Caco-2 (cell line): ENCODE data around the gene DCUN1D3. TPM values are rescaled to one million over a fixed set of nuclear protein-coding genes. Genes with fewer than 3 reads are reported as not detected.

ENCODE experiments used
- BruUV-seq: library from RNA; stranded (reverse); fragments of 400-500 nt; replicated peaks from 2 replicates; lab custom pipeline; 2021; lab: Mats Ljungman, UMichigan
- CTCF ChIA-PET: fragments of 300-600 bp; sonication (Branson Sonifier 250); formaldehyde crosslinking; loops from one replicate; lab custom pipeline; 2022; ENCODE audit warnings: antibody characterized with exemption; lab: Charles Lee
- POLR2A ChIA-PET: fragments of 300-600 bp; sonication (Branson Sonifier 250); formaldehyde crosslinking; loops from one replicate; lab custom pipeline; 2022; ENCODE audit warnings: antibody characterized with exemption; lab: Charles Lee
- DNase-seq, 2 experiments: peaks; one replicate each; pipeline versions ENCODE4 v3.0.0 to v3.0.0-alpha.2; 2020 to 2022
- H3K27me3 ChIP-seq: replicated peaks from 2 replicates; pipeline ENCODE4 v1.6.0; 2011; ENCODE audit warnings: low read length; ENCODE audit not compliant: control insufficient read depth, insufficient read depth
- H3K36me3 ChIP-seq: 2 replicates; pipeline ENCODE4 v1.5.1; 2011; ENCODE audit warnings: low read length; ENCODE audit not compliant: control insufficient read depth, insufficient read depth
- H3K4me1 ChIP-seq: fragments of 250-450 bp; sonication (Bioruptor Pico); 2 replicates; pipeline ENCODE4 v1.5.1; 2020; ENCODE audit warnings: mild to moderate bottlenecking
- H3K4me3 ChIP-seq: 2 replicates; pipeline ENCODE4 v1.5.1; 2011; ENCODE audit warnings: low read depth, mild to moderate bottlenecking, control low read depth, low read length
- H3K9me3 ChIP-seq: fragments of 250-450 bp; sonication (Bioruptor Pico); 2 replicates; pipeline ENCODE4 v1.5.1; 2020; ENCODE audit warnings: mild to moderate bottlenecking, moderate library complexity
- H3K27ac Mint-ChIP-seq: one replicate; pipeline ENCODE4 v1.8.0; 2022; ENCODE audit warnings: mixed read lengths; ENCODE audit not compliant: unreplicated experiment
- H3K27me3 Mint-ChIP-seq: one replicate; pipeline ENCODE4 v1.8.0; 2022; ENCODE audit warnings: mixed read lengths; ENCODE audit not compliant: insufficient read depth, unreplicated experiment
- H3K36me3 Mint-ChIP-seq: one replicate; pipeline ENCODE4 v1.8.0; 2022; ENCODE audit warnings: mild to moderate bottlenecking, mixed read lengths; ENCODE audit not compliant: insufficient read depth, unreplicated experiment
- H3K4me1 Mint-ChIP-seq: one replicate; pipeline ENCODE4 v1.8.0; 2022; ENCODE audit warnings: low read depth, mixed read lengths; ENCODE audit not compliant: unreplicated experiment
- H3K4me3 Mint-ChIP-seq: one replicate; pipeline ENCODE4 v1.8.0; 2022; ENCODE audit warnings: mild to moderate bottlenecking, moderate library complexity, mixed read lengths; ENCODE audit not compliant: unreplicated experiment
- H3K9me3 Mint-ChIP-seq: one replicate; pipeline ENCODE4 v1.8.0; 2022; ENCODE audit warnings: mixed read lengths; ENCODE audit not compliant: unreplicated experiment
- intact Hi-C: fragments of 100-400 bp; cut with micrococcal nuclease; formaldehyde crosslinking; loops from one replicate; pipeline ENCODE4 v1.10.0; 2022; ENCODE audit not compliant: unreplicated experiment
- total RNA-seq: library from RNA; stranded (reverse); gene quantifications from 2 replicates; pipeline ENCODE4 v1.2.3, GENCODE V29; 2022
- TF ChIP-seq, protein P1 (sequence below), 2 experiments: fragments of 200-600 bp in 1 of 2; IDR thresholded peaks; 1 replicate in 1 of 2; 2 replicates in 1 of 2; pipeline versions ENCODE4 v1.5.1 to v1.8.0; 2011 to 2022; ENCODE audit warnings: antibody characterized with exemption in 1 of 2, control low read depth in 1 of 2, inconsistent platforms in 1 of 2, low read depth in 1 of 2, low read length in 1 of 2, mild to moderate bottlenecking in 1 of 2, moderate library complexity in 1 of 2; ENCODE audit not compliant: insufficient read depth in 1 of 2, severe bottlenecking in 1 of 2, unreplicated experiment in 1 of 2

DCUN1D3 gene
- total RNA-seq, 1 experiment from 2014 or later, result 19.2 TPM

DNA sequence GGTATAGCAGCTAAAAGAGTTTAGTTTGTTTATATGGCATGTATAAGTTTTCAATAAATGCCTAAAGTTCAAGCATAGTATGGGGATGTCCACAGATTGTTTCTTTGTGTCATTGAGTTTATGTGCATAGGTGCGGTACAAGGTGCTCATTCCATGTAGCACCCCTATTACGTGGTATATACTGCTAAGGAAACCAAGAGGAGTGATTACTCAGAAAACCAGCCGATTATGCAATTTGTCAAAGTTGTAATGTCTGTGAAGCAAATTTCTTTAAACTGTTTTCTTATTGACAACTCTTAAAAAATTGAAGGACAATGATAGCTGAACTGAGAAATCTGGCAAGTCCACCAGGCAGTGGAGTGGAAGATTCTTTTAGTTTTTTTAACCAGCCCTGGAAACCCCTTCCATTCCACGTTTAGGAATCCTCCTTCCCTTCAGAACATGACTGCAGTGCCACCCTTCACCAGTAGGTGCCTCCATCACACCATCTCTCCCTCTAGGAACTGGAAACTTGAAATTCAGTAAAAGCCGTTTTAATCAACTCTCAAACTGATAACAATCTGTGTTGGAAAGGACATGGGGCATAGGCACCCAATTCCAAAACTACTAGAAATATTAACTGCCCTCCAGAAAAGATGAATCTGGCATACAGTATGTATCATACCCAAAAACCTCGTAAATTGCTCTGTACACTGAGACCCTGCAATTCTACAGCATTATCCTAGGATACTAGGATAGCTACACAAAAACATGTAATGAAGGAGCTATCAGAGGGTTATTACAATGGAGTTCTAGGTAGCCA, 50.4 kb downstream of the DCUN1D3 start:
- Mint-ChIP-seq H3K9me3 (no peaks in the 10 kb centered on the region), H3K36me3 (peaks cover 31% of the 10 kb centered on the region), H3K27ac (no peak overlapping the region), H3K27me3 (no peaks in the 10 kb centered on the region), H3K4me3 (no peak overlapping the region), H3K4me1 (peaks cover 14% of the 10 kb centered on the region)
- intact Hi-C loops, result loop anchor here (1.0 to 5.0 kb wide), 7 partner anchors 88 to 453 kb away; partner anchors contain the start of gene LDAF1
- TF ChIP-seq, protein P1, sequence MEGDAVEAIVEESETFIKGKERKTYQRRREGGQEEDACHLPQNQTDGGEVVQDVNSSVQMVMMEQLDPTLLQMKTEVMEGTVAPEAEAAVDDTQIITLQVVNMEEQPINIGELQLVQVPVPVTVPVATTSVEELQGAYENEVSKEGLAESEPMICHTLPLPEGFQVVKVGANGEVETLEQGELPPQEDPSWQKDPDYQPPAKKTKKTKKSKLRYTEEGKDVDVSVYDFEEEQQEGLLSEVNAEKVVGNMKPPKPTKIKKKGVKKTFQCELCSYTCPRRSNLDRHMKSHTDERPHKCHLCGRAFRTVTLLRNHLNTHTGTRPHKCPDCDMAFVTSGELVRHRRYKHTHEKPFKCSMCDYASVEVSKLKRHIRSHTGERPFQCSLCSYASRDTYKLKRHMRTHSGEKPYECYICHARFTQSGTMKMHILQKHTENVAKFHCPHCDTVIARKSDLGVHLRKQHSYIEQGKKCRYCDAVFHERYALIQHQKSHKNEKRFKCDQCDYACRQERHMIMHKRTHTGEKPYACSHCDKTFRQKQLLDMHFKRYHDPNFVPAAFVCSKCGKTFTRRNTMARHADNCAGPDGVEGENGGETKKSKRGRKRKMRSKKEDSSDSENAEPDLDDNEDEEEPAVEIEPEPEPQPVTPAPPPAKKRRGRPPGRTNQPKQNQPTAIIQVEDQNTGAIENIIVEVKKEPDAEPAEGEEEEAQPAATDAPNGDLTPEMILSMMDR (IDR thresholded peaks at IDR 0.05; ENCODE audit: insufficient read depth in 1 of 2, low read depth in 1 of 2, low read length in 1 of 2, severe bottlenecking in 1 of 2, unreplicated experiment in 1 of 2), result peak; percentile 93 to 97
- peaks cover 39% of the 10 kb centered on the region for H3K4me1 ChIP-seq
- peak; percentile 58 to 78 for DNase-seq
- no peaks in the 10 kb centered on the region for H3K9me3 ChIP-seq
- H3K4me3 ChIP-seq, result no peak overlapping the region
- H3K36me3 ChIP-seq, result no peaks in the 10 kb centered on the region; the same call in 1 of the 2 replicates
- ChIA-PET CTCF (interaction anchor here (0.8 to 2.4 kb wide), 5 partner anchors 51 to 434 kb away, joined by 3 to 17 read pairs (median 5); partner anchors contain the start of genes DCUN1D3 and LYRM1), POLR2A (no interaction called here)
- no TSS peak for BruUV-seq
- no peaks in the 10 kb centered on the region for H3K27me3 ChIP-seq

DNA sequence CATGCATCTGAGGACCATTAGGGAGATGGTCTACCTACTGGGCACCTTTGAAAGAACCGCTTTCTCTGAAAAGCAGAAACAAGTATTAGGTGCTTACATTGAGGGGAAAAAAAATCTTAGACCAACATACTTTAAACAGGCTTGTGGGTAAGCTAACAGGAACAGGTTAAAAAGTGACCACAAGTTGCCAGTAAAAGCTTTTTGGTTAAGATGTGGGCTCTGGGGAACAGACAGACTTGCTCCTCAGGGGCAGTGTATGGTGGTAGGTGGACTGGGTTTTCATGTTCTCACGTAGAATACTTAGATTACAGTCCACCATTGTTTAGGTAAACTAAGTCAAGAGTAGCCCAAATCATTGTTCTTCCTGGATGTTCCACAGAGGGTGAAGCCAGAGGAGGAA, 52.6 kb downstream of the DCUN1D3 start:
- Mint-ChIP-seq H3K4me3 (no peak overlapping the region), H3K9me3 (no peaks in the 10 kb centered on the region), H3K36me3 (peaks cover 25% of the 10 kb centered on the region), H3K27ac (no peak overlapping the region), H3K27me3 (no peaks in the 10 kb centered on the region), H3K4me1 (no peaks in the 10 kb centered on the region)
- Histone ChIP-seq H3K4me1 (peaks cover 17% of the 10 kb centered on the region), H3K4me3 (no peak overlapping the region), H3K36me3 (no peaks in the 10 kb centered on the region; the same call in 1 of the 2 replicates), H3K27me3 (no peaks in the 10 kb centered on the region), H3K9me3 (no peaks in the 10 kb centered on the region)
- CTCF ChIA-PET, result interaction anchor here (0.7 kb wide), 1 partner anchor 74 kb away, joined by 3 read pairs; no protein-coding TSS in a partner anchor
- intact Hi-C loops, result no loop called here
- TF ChIP-seq, protein P1 (IDR thresholded peaks at IDR 0.05; ENCODE audit: insufficient read depth in 1 of 2, low read depth in 1 of 2, low read length in 1 of 2, severe bottlenecking in 1 of 2, unreplicated experiment in 1 of 2), result no peak
- POLR2A ChIA-PET, result no interaction called here
- DNase-seq, result no peak
- no TSS peak for BruUV-seq

DNA sequence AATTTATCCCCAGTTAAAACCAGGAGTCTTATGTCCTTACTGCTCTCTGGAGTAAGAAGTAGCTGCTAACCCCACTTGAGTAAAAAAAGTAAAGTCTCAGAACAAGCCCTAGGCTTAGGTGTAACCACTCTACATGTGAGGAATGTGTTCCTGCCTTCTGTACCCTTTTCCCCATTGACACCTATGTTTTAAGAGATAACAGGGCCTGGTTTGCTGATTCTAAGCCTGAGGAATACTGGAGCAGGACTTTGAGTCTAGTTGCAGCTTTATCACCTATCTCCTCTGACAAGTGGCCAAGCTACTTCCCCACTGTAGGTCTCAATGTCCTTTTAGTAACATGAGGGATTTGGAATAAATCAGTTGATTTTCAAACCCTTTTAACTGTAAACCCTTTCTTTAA, 53.6 kb downstream of the DCUN1D3 start:
- BruUV-seq, result no TSS peak
- TF ChIP-seq, protein P1 (IDR thresholded peaks at IDR 0.05; ENCODE audit: insufficient read depth in 1 of 2, low read depth in 1 of 2, low read length in 1 of 2, severe bottlenecking in 1 of 2, unreplicated experiment in 1 of 2), result no peak
- no peak overlapping the region for H3K27ac Mint-ChIP-seq
- intact Hi-C loops, result no loop called here
- peaks cover 9% of the 10 kb centered on the region for H3K4me1 ChIP-seq
- no peaks in the 10 kb centered on the region for H3K27me3 Mint-ChIP-seq
- H3K36me3 Mint-ChIP-seq, result peaks cover 30% of the 10 kb centered on the region
- no peak for DNase-seq
- ChIA-PET CTCF (interaction anchor here (0.7 kb wide), 2 partner anchors 57 to 1515 kb away, joined by 3 read pairs; no protein-coding TSS in a partner anchor), POLR2A (no interaction called here)
- no peaks in the 10 kb centered on the region for H3K27me3 ChIP-seq
- no peaks in the 10 kb centered on the region for H3K9me3 ChIP-seq
- no peaks in the 10 kb centered on the region for H3K4me1 Mint-ChIP-seq
- H3K9me3 Mint-ChIP-seq, result no peaks in the 10 kb centered on the region
- no peak overlapping the region for H3K4me3 ChIP-seq
- H3K4me3 Mint-ChIP-seq, result no peak overlapping the region
- H3K36me3 ChIP-seq, result no peaks in the 10 kb centered on the region; the same call in 1 of the 2 replicates
